ENCODE measurements around the gene TMEM200C. TPM values are rescaled to one million over a fixed set of nuclear protein-coding genes. Genes with fewer than 3 reads are reported as not detected.

The TMEM200C gene
- polyA plus RNA-seq (2012; ENCODE audit: low read depth, missing spikeins) = not detected

DNA sequence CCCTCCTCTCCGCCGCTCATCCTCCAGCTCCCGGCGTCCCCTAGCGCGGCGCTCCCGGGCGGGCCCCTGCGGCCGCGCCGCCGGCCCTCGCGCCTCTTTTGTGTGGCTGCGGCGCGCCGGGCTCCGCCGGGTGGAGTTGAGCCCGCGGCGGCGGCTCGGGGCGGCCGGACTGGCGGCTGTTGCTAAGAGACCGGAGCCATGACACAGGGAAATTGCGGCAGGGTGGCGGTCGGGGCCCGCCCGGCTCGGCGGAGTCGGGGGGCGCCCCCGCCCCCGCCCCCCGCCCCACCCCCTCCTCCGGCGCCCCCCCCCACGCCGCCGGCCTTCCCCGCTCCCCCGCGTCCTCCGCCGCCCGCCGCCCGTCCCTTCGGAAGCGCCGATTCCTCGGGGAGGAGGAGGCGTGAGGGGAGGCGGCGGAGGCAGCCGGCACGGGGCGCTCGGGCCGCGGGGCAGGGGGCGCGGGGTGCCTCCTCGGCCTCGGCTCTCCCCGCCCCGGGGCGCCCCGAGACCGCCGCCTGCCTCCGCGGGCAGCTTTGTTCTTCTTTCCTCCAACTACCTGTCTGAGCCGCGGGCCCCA lies at the start of gene TMEM200C:
Gene TMEM200C (minus strand): TSS at position 224 of the 577 bp plus-strand sequence. CDS start 3,459 bp downstream, outside the sequence.
- DNase-seq (ENCODE audit: insufficient read length, low spot score) (peak; percentile 54), FAIRE-seq (no peak)
- TF ChIP-seq POLR2AphosphoS5 (IDR thresholded peaks at IDR 0.05; ENCODE audit: low read depth, low read length) (no peak), SPI1 (IDR thresholded peaks at IDR 0.05; ENCODE audit: low read depth, low read length) (no peak), POLR2A (IDR thresholded peaks at IDR 0.05; ENCODE audit: low read depth, low read length) (no peak), TAF1 (IDR thresholded peaks at IDR 0.05; ENCODE audit: low read depth, low read length) (no peak), PAX5 (IDR thresholded peaks at IDR 0.05; ENCODE audit: insufficient read depth, low read length, severe bottlenecking) (no peak), POU2F2 (IDR thresholded peaks at IDR 0.05; ENCODE audit: low read depth, low read length) (no peak)

DNA sequence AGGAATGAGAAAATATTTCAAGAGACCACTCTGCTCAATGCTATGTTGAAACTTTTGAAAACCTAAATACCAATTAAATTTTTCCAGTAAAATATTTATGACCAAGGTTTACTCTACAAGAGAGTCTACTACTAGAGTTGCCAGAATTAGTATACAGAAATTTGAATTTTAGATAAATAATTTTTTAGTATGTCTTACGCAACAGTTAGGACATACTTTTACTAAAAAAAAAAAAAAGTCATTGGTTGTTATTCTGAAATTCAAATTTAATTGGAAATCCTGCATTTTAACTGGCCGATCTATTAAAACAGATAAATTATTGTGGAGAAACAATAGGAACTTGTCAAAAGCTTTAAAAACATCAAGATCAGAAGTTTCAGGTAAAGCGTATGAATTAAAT lies 49.1 kb upstream of the TMEM200C start:
- DNase-seq (ENCODE audit: insufficient read length, low spot score) (no peak), FAIRE-seq (no peak)
- TF ChIP-seq POU2F2 (IDR thresholded peaks at IDR 0.05; ENCODE audit: low read depth, low read length) = no peak
- TF ChIP-seq PAX5 (IDR thresholded peaks at IDR 0.05; ENCODE audit: insufficient read depth, low read length, severe bottlenecking) = no peak
- TF ChIP-seq TAF1 (IDR thresholded peaks at IDR 0.05; ENCODE audit: low read depth, low read length) = no peak

DNA sequence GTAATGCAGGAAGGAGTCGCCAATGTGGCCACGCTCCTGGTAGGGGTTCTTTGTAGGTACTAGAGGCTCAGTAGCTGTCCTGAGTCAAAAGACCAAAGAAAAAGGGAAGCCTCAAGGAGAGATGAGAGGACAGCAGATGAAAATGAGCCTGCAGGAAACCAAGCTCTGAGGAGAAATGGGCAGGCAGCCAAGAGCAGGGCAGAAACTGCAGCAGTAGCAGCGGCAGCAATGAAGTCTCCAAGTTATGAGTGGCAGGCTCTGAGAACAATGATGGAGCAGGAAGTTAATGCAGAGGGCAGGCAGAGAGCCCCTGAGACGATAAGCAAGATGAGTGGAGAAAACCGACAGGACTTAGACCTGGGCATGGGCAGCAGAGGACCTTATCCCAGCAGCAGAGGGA lies 48.2 kb upstream of the TMEM200C start:
- FAIRE-seq (no peak), DNase-seq (ENCODE audit: insufficient read length, low spot score) (no peak)
- TF ChIP-seq POU2F2 (IDR thresholded peaks at IDR 0.05; ENCODE audit: low read depth, low read length) = no peak
- no peak for TF ChIP-seq TAF1 (IDR thresholded peaks at IDR 0.05; ENCODE audit: low read depth, low read length)
- no peak for TF ChIP-seq SPI1 (IDR thresholded peaks at IDR 0.05; ENCODE audit: low read depth, low read length)
- no peak for TF ChIP-seq POLR2A (IDR thresholded peaks at IDR 0.05; ENCODE audit: low read depth, low read length)
- TF ChIP-seq PAX5 (IDR thresholded peaks at IDR 0.05; ENCODE audit: insufficient read depth, low read length, severe bottlenecking) = no peak
- TF ChIP-seq POLR2AphosphoS5 (IDR thresholded peaks at IDR 0.05; ENCODE audit: low read depth, low read length) = no peak

DNA sequence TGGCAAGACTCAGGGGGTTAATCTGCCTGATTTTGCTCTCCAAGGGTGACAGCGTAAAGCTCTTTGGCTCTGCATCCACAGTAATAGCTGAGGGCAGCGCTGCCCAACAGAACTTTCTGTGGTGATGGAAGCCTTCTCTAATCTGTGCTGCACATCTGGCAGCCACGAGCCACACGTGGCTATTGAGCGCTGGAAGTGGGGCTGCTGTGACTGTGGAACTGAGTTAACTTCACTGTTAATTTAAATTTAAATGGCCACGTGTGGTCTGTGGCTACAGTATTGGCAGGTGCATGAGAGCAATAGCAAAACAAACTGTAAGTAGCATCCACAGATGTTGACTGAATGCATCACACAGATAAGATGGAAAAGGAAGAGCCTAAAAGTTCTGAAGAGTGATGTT lies 47.3 kb upstream of the TMEM200C start:
- DNase-seq (ENCODE audit: insufficient read length, low spot score) (no peak), FAIRE-seq (no peak)
- no peak for TF ChIP-seq POLR2A (IDR thresholded peaks at IDR 0.05; ENCODE audit: low read depth, low read length)
- TF ChIP-seq POU2F2 (IDR thresholded peaks at IDR 0.05; ENCODE audit: low read depth, low read length) = no peak
- TF ChIP-seq TAF1 (IDR thresholded peaks at IDR 0.05; ENCODE audit: low read depth, low read length) = no peak
- no peak for TF ChIP-seq SPI1 (IDR thresholded peaks at IDR 0.05; ENCODE audit: low read depth, low read length)
- TF ChIP-seq POLR2AphosphoS5 (IDR thresholded peaks at IDR 0.05; ENCODE audit: low read depth, low read length) = no peak
- TF ChIP-seq PAX5 (IDR thresholded peaks at IDR 0.05; ENCODE audit: insufficient read depth, low read length, severe bottlenecking) = no peak

DNA sequence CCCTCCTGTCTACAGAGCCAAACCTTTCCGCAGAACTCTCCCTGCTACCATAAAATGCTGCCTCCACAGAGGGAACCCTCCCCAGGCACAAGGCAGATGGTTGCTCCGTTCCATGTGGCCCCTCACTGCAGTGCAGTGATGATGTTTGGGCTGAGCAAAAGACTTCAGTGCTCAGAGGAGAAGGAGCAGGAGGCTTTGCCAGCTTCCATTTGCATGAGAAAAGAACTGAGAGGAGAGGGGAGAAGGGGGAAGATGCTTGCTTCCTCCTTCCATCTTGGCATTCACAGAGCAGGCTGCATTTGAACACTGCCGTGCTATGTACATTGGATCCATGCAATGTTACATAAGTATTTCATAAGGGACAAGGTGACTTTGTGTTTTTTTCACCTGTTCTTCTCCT lies 46.6 kb upstream of the TMEM200C start:
- FAIRE-seq (no peak), DNase-seq (ENCODE audit: insufficient read length, low spot score) (no peak)
- TF ChIP-seq POU2F2 (IDR thresholded peaks at IDR 0.05; ENCODE audit: low read depth, low read length) (no peak), POLR2AphosphoS5 (IDR thresholded peaks at IDR 0.05; ENCODE audit: low read depth, low read length) (no peak), PAX5 (IDR thresholded peaks at IDR 0.05; ENCODE audit: insufficient read depth, low read length, severe bottlenecking) (no peak), POLR2A (IDR thresholded peaks at IDR 0.05; ENCODE audit: low read depth, low read length) (no peak), SPI1 (IDR thresholded peaks at IDR 0.05; ENCODE audit: low read depth, low read length) (no peak), TAF1 (IDR thresholded peaks at IDR 0.05; ENCODE audit: low read depth, low read length) (no peak)

DNA sequence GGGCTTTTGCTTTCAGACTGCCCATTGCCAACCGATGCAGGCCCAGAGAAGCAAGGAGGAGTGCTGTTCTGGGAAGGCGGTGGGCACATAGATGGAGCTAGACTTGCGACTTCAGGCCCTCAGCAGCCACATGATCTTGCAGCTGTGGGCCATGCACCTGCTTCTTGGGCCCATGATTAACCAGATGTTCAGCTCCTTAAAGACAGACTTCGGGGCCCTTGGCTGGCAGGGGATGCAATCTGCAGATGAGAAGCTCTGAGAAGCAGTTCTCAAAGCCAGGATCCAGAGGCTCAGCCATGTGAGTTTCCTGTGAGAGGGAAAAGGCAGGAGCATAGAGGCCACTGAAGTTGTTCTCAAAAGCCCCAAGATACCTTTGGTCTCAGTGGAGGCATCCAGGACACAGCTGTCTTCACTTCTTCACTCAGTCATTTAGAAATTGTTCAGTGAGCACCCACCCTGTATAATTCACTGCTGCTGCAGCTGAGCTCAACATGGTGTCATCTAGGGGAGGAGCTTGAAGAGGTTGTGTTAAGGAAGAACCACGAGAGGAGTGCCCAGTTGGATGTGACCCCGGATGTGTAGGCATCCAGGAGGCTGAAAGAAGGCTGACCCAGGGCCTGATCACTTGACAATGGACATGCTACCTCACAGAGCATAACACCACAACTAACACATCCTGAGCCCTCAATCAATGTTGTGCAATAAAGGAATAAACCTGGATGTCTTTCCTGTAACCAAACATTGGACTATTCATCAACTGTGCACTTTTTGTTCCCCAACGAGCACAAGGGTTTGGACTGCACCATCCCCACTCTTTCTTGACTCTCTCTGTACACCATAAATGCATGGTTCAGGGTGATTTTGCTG lies 44.7 kb upstream of the TMEM200C start:
- no peak for TF ChIP-seq POLR2A (IDR thresholded peaks at IDR 0.05; ENCODE audit: low read depth, low read length)
- no peak for TF ChIP-seq SPI1 (IDR thresholded peaks at IDR 0.05; ENCODE audit: low read depth, low read length)
- no peak for TF ChIP-seq POU2F2 (IDR thresholded peaks at IDR 0.05; ENCODE audit: low read depth, low read length)
- no peak for TF ChIP-seq PAX5 (IDR thresholded peaks at IDR 0.05; ENCODE audit: insufficient read depth, low read length, severe bottlenecking)
- no peak for TF ChIP-seq TAF1 (IDR thresholded peaks at IDR 0.05; ENCODE audit: low read depth, low read length)
- TF ChIP-seq POLR2AphosphoS5 (IDR thresholded peaks at IDR 0.05; ENCODE audit: low read depth, low read length) = no peak
- DNase-seq (ENCODE audit: insufficient read length, low spot score) (no peak), FAIRE-seq (no peak)

DNA sequence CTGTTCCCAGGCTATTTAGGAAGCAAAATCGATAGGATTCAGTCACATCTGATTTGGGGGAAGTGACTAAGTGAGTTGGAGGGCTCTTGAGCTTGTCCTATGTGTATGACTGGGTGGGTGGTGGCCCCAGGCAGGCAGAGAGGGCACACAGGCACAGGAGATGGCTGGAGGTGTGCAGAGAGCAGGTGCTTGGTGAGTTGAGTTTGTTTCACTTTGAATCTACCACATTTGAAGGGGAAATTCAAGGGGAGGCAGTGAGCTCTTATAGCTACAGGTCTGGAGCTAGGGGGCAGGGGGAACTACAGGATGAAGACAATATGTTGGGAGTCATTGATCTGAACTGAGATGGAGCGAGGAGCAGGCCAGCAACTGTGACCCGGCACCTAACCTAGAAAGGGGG lies 42.5 kb upstream of the TMEM200C start:
- TF ChIP-seq POLR2AphosphoS5 (IDR thresholded peaks at IDR 0.05; ENCODE audit: low read depth, low read length) = no peak
- no peak for TF ChIP-seq PAX5 (IDR thresholded peaks at IDR 0.05; ENCODE audit: insufficient read depth, low read length, severe bottlenecking)
- TF ChIP-seq POLR2A (IDR thresholded peaks at IDR 0.05; ENCODE audit: low read depth, low read length) = no peak
- no peak for TF ChIP-seq POU2F2 (IDR thresholded peaks at IDR 0.05; ENCODE audit: low read depth, low read length)
- no peak for TF ChIP-seq SPI1 (IDR thresholded peaks at IDR 0.05; ENCODE audit: low read depth, low read length)
- no peak for TF ChIP-seq TAF1 (IDR thresholded peaks at IDR 0.05; ENCODE audit: low read depth, low read length)
- DNase-seq (ENCODE audit: insufficient read length, low spot score) = no peak
- FAIRE-seq = no peak

DNA sequence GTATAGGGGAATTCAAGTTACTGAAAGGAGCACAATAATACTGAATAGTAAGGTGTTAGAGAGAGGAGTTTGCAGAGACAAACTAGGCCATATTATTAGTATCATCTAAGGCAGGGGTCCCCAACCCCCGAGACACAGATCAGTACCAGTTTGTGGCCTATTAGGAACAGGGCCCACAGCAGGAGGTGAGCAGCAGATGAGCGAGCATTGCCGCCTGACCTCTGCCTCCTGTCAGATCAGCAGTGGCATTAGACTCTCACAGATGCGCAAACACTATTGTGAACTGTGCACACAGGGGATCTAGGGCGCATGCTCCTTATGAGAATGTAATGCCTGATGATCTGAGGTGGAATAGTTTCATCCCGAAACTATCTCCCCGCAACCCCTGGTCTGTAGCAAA lies 41.8 kb upstream of the TMEM200C start:
- no peak for DNase-seq (ENCODE audit: insufficient read length, low spot score)
- no peak for FAIRE-seq
- TF ChIP-seq TAF1 (IDR thresholded peaks at IDR 0.05; ENCODE audit: low read depth, low read length) (no peak), POU2F2 (IDR thresholded peaks at IDR 0.05; ENCODE audit: low read depth, low read length) (no peak), SPI1 (IDR thresholded peaks at IDR 0.05; ENCODE audit: low read depth, low read length) (no peak), POLR2AphosphoS5 (IDR thresholded peaks at IDR 0.05; ENCODE audit: low read depth, low read length) (no peak), PAX5 (IDR thresholded peaks at IDR 0.05; ENCODE audit: insufficient read depth, low read length, severe bottlenecking) (no peak), POLR2A (IDR thresholded peaks at IDR 0.05; ENCODE audit: low read depth, low read length) (no peak)

DNA sequence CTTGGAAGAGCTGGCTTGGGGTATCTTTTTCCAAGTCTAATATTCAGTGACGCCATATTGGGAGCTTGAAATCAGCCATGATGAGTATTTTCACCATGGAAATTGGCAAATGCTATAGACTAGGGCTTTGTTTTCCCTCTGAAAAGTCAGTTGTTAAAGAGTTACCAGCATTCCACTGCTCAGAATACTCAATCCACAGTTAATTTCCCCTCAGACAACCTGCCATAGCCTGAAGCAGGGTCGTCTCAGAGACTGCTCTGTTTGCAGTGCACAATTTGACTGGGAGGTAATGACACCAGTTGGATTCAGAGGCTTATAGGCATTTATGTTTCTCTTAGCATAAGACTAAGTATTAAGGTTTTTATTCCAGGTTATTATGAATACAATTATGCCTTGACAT lies 35.5 kb upstream of the TMEM200C start:
- DNase-seq (ENCODE audit: insufficient read length, low spot score) (no peak), FAIRE-seq (no peak)
- TF ChIP-seq POLR2A (IDR thresholded peaks at IDR 0.05; ENCODE audit: low read depth, low read length) = no peak
- no peak for TF ChIP-seq POLR2AphosphoS5 (IDR thresholded peaks at IDR 0.05; ENCODE audit: low read depth, low read length)
- no peak for TF ChIP-seq TAF1 (IDR thresholded peaks at IDR 0.05; ENCODE audit: low read depth, low read length)
- TF ChIP-seq PAX5 (IDR thresholded peaks at IDR 0.05; ENCODE audit: insufficient read depth, low read length, severe bottlenecking) = no peak
- TF ChIP-seq SPI1 (IDR thresholded peaks at IDR 0.05; ENCODE audit: low read depth, low read length) = no peak
- no peak for TF ChIP-seq POU2F2 (IDR thresholded peaks at IDR 0.05; ENCODE audit: low read depth, low read length)

Measured in GM12891 (cell line).